RWPE2 (cell line): ENCODE results near the gene ITGAE.
A peak's percentile ranks its signal among the peaks of the same experiment; 100 is the strongest.

Experiments used
- ATAC-seq: fragments of 200-7000 bp; cut with Tn5 transposase; 3 replicates; pipeline ENCODE4 v1.9.1; 2021; ENCODE audit warnings: low read depth
- DNase-seq: peaks from one replicate; pipeline ENCODE4 v3.0.0-alpha.2; 2020; ENCODE audit warnings: low spot score
- H3K27ac ChIP-seq: fragments of 450-650 bp; 2 replicates; pipeline ENCODE4 v1.5.1; 2017; ENCODE audit warnings: mild to moderate bottlenecking; ENCODE audit not compliant: poor library complexity, severe bottlenecking
- H3K27me3 ChIP-seq: fragments of 250-450 bp; sonication (Bioruptor Pico); 2 replicates; pipeline ENCODE4 v1.5.1; 2021; ENCODE audit warnings: mild to moderate bottlenecking, moderate library complexity; ENCODE audit not compliant: insufficient read depth, poor library complexity, severe bottlenecking
- H3K36me3 ChIP-seq: fragments of 250-450 bp; sonication (Bioruptor Pico); 2 replicates; pipeline ENCODE4 v1.5.1; 2020; ENCODE audit warnings: low read depth, mild to moderate bottlenecking, moderate library complexity
- H3K4me1 ChIP-seq: fragments of 250-450 bp; sonication (Bioruptor Pico); 2 replicates; pipeline ENCODE4 v1.5.1; 2021; ENCODE audit warnings: mild to moderate bottlenecking, moderate library complexity; ENCODE audit not compliant: insufficient read depth, poor library complexity, severe bottlenecking
- H3K4me3 ChIP-seq: fragments of 250-450 bp; sonication (Bioruptor Pico); 2 replicates; pipeline ENCODE4 v1.5.1; 2021; ENCODE audit warnings: mild to moderate bottlenecking, moderate library complexity; ENCODE audit not compliant: severe bottlenecking
- H3K9me3 ChIP-seq: fragments of 250-450 bp; sonication (Bioruptor Pico); 2 replicates; pipeline ENCODE4 v1.5.1; 2021; ENCODE audit warnings: mild to moderate bottlenecking, moderate library complexity; ENCODE audit not compliant: severe bottlenecking
- TF ChIP-seq, protein P1 (sequence below): fragments of 450-650 bp; IDR thresholded peaks from one replicate; pipeline ENCODE4 v1.5.1; 2017; ENCODE audit warnings: mild to moderate bottlenecking, moderate library complexity; ENCODE audit not compliant: poor library complexity, severe bottlenecking

Gene ITGAE

DNA sequence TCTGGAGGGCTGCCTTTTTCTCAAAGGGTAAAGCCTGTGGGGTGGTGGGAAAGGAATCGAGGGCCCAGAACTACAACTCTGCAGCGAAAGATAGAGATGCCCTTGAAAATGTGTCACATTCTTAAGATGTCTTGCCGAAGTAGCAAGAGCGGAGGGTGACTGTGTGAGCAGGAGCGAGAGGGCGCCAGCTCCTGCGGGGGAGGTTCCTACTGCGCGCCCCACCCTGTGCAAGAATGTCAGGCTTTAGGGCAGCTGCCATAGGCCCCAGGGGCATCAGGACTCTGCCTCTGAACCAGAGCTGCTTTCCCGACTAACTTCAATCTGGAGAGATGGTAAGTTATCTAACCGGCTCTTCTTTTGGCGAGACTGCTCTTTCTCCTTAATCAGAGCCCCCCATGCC, 11.8 kb upstream of the ITGAE start:
- TF ChIP-seq, protein P1, sequence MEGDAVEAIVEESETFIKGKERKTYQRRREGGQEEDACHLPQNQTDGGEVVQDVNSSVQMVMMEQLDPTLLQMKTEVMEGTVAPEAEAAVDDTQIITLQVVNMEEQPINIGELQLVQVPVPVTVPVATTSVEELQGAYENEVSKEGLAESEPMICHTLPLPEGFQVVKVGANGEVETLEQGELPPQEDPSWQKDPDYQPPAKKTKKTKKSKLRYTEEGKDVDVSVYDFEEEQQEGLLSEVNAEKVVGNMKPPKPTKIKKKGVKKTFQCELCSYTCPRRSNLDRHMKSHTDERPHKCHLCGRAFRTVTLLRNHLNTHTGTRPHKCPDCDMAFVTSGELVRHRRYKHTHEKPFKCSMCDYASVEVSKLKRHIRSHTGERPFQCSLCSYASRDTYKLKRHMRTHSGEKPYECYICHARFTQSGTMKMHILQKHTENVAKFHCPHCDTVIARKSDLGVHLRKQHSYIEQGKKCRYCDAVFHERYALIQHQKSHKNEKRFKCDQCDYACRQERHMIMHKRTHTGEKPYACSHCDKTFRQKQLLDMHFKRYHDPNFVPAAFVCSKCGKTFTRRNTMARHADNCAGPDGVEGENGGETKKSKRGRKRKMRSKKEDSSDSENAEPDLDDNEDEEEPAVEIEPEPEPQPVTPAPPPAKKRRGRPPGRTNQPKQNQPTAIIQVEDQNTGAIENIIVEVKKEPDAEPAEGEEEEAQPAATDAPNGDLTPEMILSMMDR = no peak
- Histone ChIP-seq H3K4me1 (no peaks in the 10 kb centered on the region), H3K36me3 (peaks cover 70% of the 10 kb centered on the region), H3K27ac (no peak overlapping the region), H3K9me3 (no peaks in the 10 kb centered on the region), H3K4me3 (no peak overlapping the region), H3K27me3 (no peaks in the 10 kb centered on the region)
- ATAC-seq (no peak), DNase-seq (no peak)

DNA sequence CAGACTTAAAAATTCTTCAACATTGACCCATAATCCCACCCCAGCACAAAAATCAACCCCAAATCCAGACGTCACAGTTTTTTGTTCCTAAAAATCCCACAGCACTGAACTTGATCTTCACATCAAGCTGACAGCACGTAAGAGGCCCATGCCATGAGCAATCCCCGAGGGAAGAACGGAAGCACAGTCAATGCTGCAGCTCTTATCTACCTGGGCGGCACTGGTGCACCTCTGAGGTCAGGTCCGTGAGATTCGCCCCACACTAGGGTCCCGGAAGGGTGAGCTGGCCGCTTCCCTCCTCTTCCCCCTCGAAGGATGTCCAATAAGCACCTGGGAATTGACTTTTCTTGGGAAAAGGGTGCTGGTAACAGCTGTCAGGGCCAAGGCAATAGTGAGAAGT, 11.3 kb upstream of the ITGAE start:
- Histone ChIP-seq H3K36me3 (peaks cover 66% of the 10 kb centered on the region), H3K4me1 (no peaks in the 10 kb centered on the region), H3K4me3 (no peak overlapping the region), H3K27me3 (no peaks in the 10 kb centered on the region), H3K27ac (no peak overlapping the region), H3K9me3 (no peaks in the 10 kb centered on the region)
- ATAC-seq (no peak), DNase-seq (no peak)
- TF ChIP-seq, protein P1 = no peak

DNA sequence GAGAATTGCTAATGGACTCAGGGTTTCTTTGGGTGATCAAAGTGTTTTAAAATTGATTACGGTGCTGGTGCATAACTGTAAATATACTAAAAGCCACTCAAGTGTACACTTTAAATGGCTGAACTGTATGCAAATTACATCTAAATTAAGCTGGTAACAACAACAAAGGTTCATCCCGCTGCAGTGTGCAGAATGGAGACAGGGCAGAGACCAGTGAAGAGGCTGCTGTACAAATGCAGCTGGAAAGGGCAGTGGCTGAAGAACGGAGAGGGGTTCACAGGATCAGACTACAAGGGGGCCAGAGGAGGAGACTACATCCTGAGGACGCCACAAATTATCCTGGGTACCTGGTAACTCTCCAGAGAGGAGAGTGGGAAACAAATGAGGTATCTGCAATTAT, 9.0 kb upstream of the ITGAE start:
- no peak overlapping the region for H3K27ac ChIP-seq
- DNase-seq = no peak
- H3K36me3 ChIP-seq = peaks cover 47% of the 10 kb centered on the region

DNA sequence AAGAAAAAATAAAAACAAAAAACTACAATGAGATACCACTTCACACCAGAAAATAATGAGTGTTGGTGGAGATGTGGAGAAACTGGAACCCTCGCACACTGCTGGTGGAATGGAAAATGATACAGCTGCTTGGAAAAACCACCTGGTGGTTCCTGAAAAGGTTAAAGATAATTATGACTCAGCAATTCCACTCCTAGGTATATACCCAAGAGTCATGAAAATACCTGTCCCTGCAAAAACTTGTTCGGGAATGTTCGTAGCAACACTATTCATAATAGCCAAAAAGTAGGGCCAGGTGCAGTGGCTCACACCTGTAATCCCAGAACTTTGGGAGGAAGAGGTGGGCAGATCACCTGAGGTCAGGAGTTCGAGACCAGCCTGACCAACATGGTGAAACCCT, 8.1 kb upstream of the ITGAE start:
- no peak for DNase-seq

More for the DNA sequence above, 9.0 kb upstream of the ITGAE start:
- TF ChIP-seq, protein P1 = no peak
- Histone ChIP-seq H3K4me3 (no peak overlapping the region), H3K9me3 (no peaks in the 10 kb centered on the region), H3K4me1 (no peaks in the 10 kb centered on the region), H3K27me3 (no peaks in the 10 kb centered on the region)
- no peak for ATAC-seq

DNA sequence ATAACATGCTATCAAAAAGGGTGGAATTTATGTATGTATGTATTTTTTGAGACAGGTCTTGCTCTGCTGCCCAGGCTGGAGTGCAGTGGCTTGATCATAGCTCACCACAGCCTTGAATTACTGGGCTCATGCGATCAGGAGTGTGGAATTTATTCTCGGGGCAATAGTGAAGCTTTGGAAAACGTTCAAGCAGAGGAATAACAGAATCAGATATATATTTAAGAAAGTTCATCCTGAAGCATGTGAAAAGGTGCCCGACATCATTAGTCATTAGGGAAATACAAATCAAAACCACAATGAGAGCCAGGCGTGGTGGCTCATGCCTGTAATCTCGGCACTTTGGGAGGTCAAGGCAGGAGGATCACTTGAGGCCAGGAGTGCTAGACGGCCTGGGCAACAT, 7.7 kb upstream of the ITGAE start:
- DNase-seq (no peak), ATAC-seq (no peak)
- TF ChIP-seq, protein P1 = no peak
- H3K27me3 ChIP-seq = no peaks in the 10 kb centered on the region
- peaks cover 44% of the 10 kb centered on the region for H3K36me3 ChIP-seq
- peak overlapping the region; percentile 18 for H3K27ac ChIP-seq
- H3K4me3 ChIP-seq = no peak overlapping the region
- no peaks in the 10 kb centered on the region for H3K4me1 ChIP-seq
- no peaks in the 10 kb centered on the region for H3K9me3 ChIP-seq

More for the DNA sequence above, 8.1 kb upstream of the ITGAE start:
- no peaks in the 10 kb centered on the region for H3K27me3 ChIP-seq
- H3K27ac ChIP-seq = peak overlapping the region; percentile 18
- H3K9me3 ChIP-seq = no peaks in the 10 kb centered on the region
- H3K4me1 ChIP-seq = no peaks in the 10 kb centered on the region
- peaks cover 47% of the 10 kb centered on the region for H3K36me3 ChIP-seq
- TF ChIP-seq, protein P1 = no peak
- peak; percentile 66; the same call in 2 of the 3 replicates for ATAC-seq
- no peak overlapping the region for H3K4me3 ChIP-seq
